Measurements from ENCODE around the gene BICC1. TPM values are rescaled to one million over a fixed set of nuclear protein-coding genes. Genes with fewer than 3 reads are reported as not detected.
A peak's percentile ranks its signal among the peaks of the same experiment; 100 is the strongest.

The BICC1 gene
- total RNA-seq, 6 experiments from 2014 or later = 55.6 to 67.7 (median 64.8) TPM

DNA sequence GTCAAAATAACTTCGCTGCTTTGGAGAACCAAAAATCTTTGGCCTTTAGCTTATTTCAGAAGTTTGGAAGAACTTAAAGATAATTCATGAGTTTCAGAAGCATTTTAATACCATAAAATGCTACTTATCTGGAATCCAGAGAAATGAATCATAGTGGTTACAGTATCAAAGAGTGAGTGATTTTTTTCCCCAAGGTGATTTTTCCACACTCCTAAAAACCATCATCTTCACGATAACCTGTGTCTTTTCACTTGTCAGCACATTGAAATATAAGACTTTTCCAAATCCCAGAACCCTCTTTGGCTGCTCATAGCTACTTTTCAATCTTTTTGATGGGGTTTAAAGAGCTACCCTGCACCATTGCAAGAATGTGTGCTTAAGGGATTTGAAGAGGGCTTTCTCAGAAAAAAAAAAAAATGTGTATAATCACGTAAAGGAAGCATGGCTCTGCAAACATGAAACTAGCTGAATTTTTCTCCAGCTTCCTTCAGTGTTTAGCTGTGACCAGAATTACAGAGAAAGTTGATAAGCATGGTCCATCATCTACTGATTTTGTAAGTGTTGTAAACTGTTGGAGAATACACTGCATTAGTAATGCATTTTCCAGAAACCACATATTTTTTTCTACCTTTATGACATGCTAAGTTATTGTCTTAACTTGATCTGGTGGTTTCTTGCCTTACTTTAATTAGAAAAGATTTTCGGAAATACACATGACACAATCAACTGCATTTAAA, 134.9 kb downstream of the BICC1 start:
- H3K9me3 Mint-ChIP-seq = no peaks in the 10 kb centered on the region
- TF ChIP-seq, protein P1, sequence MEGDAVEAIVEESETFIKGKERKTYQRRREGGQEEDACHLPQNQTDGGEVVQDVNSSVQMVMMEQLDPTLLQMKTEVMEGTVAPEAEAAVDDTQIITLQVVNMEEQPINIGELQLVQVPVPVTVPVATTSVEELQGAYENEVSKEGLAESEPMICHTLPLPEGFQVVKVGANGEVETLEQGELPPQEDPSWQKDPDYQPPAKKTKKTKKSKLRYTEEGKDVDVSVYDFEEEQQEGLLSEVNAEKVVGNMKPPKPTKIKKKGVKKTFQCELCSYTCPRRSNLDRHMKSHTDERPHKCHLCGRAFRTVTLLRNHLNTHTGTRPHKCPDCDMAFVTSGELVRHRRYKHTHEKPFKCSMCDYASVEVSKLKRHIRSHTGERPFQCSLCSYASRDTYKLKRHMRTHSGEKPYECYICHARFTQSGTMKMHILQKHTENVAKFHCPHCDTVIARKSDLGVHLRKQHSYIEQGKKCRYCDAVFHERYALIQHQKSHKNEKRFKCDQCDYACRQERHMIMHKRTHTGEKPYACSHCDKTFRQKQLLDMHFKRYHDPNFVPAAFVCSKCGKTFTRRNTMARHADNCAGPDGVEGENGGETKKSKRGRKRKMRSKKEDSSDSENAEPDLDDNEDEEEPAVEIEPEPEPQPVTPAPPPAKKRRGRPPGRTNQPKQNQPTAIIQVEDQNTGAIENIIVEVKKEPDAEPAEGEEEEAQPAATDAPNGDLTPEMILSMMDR (IDR thresholded peaks at IDR 0.05) = no peak
- peaks cover 11% of the 10 kb centered on the region for H3K36me3 Mint-ChIP-seq (ENCODE audit: low read depth)
- peak overlapping the region; percentile 75 for H3K27ac Mint-ChIP-seq
- H3K4me1 Mint-ChIP-seq (ENCODE audit: low read depth) = peaks cover 88% of the 10 kb centered on the region
- no peaks in the 10 kb centered on the region for H3K27me3 Mint-ChIP-seq (ENCODE audit: insufficient read depth)
- H3K4me3 Mint-ChIP-seq = peak overlapping the region; percentile 53
- peak; percentile 45 for DNase-seq

DNA sequence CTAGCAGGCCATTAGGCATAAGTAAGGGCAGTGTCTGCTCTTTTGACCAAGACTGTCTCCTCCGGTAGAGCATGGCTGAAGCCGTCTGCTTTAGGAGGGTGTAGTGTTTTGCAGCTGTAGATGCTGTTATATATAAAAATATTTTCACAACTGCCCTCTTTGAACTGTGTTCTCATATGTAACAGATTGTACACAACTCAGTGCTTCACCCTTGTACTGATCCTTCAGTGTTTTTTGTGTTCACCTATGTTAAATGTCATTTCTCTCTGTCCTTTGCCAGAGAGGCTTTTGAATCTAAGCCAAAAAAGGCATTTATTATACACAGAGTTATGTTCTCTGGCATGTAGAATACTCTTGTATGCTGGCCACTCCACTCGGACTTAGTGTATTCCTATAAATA, 135.5 kb downstream of the BICC1 start:
- Mint-ChIP-seq H3K27me3 (ENCODE audit: insufficient read depth) (no peaks in the 10 kb centered on the region), H3K27ac (peak overlapping the region; percentile 75), H3K4me3 (peak overlapping the region; percentile 53), H3K36me3 (ENCODE audit: low read depth) (peaks cover 11% of the 10 kb centered on the region), H3K4me1 (ENCODE audit: low read depth) (peaks cover 88% of the 10 kb centered on the region), H3K9me3 (no peaks in the 10 kb centered on the region)
- TF ChIP-seq, protein P1 (IDR thresholded peaks at IDR 0.05) = no peak
- no peak for DNase-seq

GRCh38 chr10:58651040-58651439, 138.4 kb downstream of the BICC1 start:
- H3K9me3 Mint-ChIP-seq = no peaks in the 10 kb centered on the region
- peaks cover 6% of the 10 kb centered on the region for H3K36me3 Mint-ChIP-seq (ENCODE audit: low read depth)
- H3K27ac Mint-ChIP-seq = peak overlapping the region; percentile 74
- TF ChIP-seq, protein P1 (IDR thresholded peaks at IDR 0.05) = no peak
- peak; percentile 24 for DNase-seq
- peaks cover 70% of the 10 kb centered on the region for H3K4me1 Mint-ChIP-seq (ENCODE audit: low read depth)
- H3K27me3 Mint-ChIP-seq (ENCODE audit: insufficient read depth) = no peaks in the 10 kb centered on the region
- H3K4me3 Mint-ChIP-seq = peak overlapping the region; percentile 49

- TF ChIP-seq, protein P1 (IDR thresholded peaks at IDR 0.05) = no peak
- H3K36me3 Mint-ChIP-seq (ENCODE audit: low read depth) = peaks cover 9% of the 10 kb centered on the region
- DNase-seq = no peak
- no peaks in the 10 kb centered on the region for H3K27me3 Mint-ChIP-seq (ENCODE audit: insufficient read depth)
- peaks cover 64% of the 10 kb centered on the region for H3K4me1 Mint-ChIP-seq (ENCODE audit: low read depth)
- H3K27ac Mint-ChIP-seq = peak overlapping the region; percentile 74; the same call in 1 of the 2 replicates
- H3K4me3 Mint-ChIP-seq = peak overlapping the region; percentile 22
- no peaks in the 10 kb centered on the region for H3K9me3 Mint-ChIP-seq
These were observed 139.1 kb downstream of the BICC1 start for GRCh38 chr10:58651742-58652141.

DNA sequence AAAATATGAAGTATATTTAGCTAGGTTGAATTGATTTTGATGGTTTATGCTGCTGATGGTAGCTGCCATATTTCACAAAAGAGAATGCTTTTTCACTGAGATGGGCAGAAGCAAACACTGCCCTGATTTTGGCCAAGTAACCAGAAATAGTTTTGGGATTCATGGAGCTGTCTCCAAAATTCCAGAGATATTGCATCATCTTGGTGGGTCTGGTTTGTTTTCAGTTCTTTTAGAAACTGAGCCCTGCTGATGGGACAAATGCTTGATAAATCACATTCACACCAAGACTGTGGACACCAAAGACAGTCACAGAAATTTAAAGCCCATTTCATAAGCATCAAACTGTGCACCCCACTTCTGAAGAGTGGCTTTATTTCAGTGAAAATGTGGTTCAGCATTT, 140.5 kb downstream of the BICC1 start:
- no peak overlapping the region; the same call in 1 of the 2 replicates for H3K4me3 Mint-ChIP-seq
- peaks cover 22% of the 10 kb centered on the region for H3K36me3 Mint-ChIP-seq (ENCODE audit: low read depth)
- H3K4me1 Mint-ChIP-seq (ENCODE audit: low read depth) = peaks cover 61% of the 10 kb centered on the region
- no peaks in the 10 kb centered on the region for H3K9me3 Mint-ChIP-seq
- DNase-seq = peak; percentile 30
- TF ChIP-seq, protein P1 (IDR thresholded peaks at IDR 0.05) = no peak
- H3K27ac Mint-ChIP-seq = peak overlapping the region; percentile 24; the same call in 1 of the 2 replicates
- no peaks in the 10 kb centered on the region for H3K27me3 Mint-ChIP-seq (ENCODE audit: insufficient read depth)
